ENCODE results near the gene NR4A1. TPM values are rescaled to one million over a fixed set of nuclear protein-coding genes. Genes with fewer than 3 reads are reported as not detected.
A peak's percentile ranks its signal among the peaks of the same experiment; 100 is the strongest.

NR4A1 gene
- total RNA-seq, 1 experiment from 2014 or later: 26.9 TPM

- TF ChIP-seq NR2C2 (CRISPR knock-in tag; IDR thresholded peaks at IDR 0.05) (no peak), ZBTB43 (CRISPR knock-in tag; IDR thresholded peaks at IDR 0.05) (no peak), OVOL2 (CRISPR knock-in tag; IDR thresholded peaks at IDR 0.05; ENCODE audit: borderline replicate concordance) (no peak), SMAD3 (CRISPR knock-in tag; IDR thresholded peaks at IDR 0.05; ENCODE audit: borderline replicate concordance) (no peak), SOX15 (CRISPR knock-in tag; IDR thresholded peaks at IDR 0.05) (no peak), CREB1 (CRISPR knock-in tag; IDR thresholded peaks at IDR 0.05) (no peak), SP1 (CRISPR knock-in tag; conservative IDR thresholded peaks at IDR 0.05) (no peak), HMGXB4 (CRISPR knock-in tag; IDR thresholded peaks at IDR 0.05) (no peak), ZNF138 (CRISPR knock-in tag; conservative IDR thresholded peaks at IDR 0.05) (no peak), EMX1 (CRISPR knock-in tag; IDR thresholded peaks at IDR 0.05) (no peak), ZNF263 (CRISPR knock-in tag; IDR thresholded peaks at IDR 0.05; ENCODE audit: low read depth) (no peak)
- H3K4me1 Mint-ChIP-seq: peaks cover 31% of the 10 kb centered on the region
- H3K27ac Mint-ChIP-seq: no peak overlapping the region
- H3K36me3 Mint-ChIP-seq: no peaks in the 10 kb centered on the region
- no peaks in the 10 kb centered on the region for H3K9me3 Mint-ChIP-seq
- POLR2A ChIA-PET: interaction anchor here (2.7 kb wide), 1 partner anchor 55 kb away, joined by 11 read pairs; no protein-coding TSS in a partner anchor
- ATAC-seq (no peak), DNase-seq (ENCODE audit: low spot score) (no peak)
- H3K4me3 Mint-ChIP-seq: no peak overlapping the region
- peaks cover 32% of the 10 kb centered on the region for H3K27me3 Mint-ChIP-seq (ENCODE audit: low read depth)
- CTCF ChIA-PET: interaction anchor here (3.3 to 21.1 kb wide), 7 partner anchors 12 to 95 kb away, joined by 48 to 1431 read pairs (median 165); partner anchors contain the start of genes ATG101, SMIM41 and TAMALIN
Measured at GRCh38 chr12:52027085-52027843, 24.0 kb upstream of the NR4A1 start.

- peak overlapping the region; percentile 49; the same call in 1 of the 2 replicates for H3K27ac Mint-ChIP-seq
- ATAC-seq (peak; percentile 40), DNase-seq (ENCODE audit: low spot score) (peak; percentile 79)
- H3K4me3 Mint-ChIP-seq: no peak overlapping the region
- peaks cover 34% of the 10 kb centered on the region for H3K27me3 Mint-ChIP-seq (ENCODE audit: low read depth)
- no peaks in the 10 kb centered on the region for H3K36me3 Mint-ChIP-seq
- ChIA-PET POLR2A (interaction anchor here (0.8 to 5.0 kb wide), 5 partner anchors 8 to 50 kb away, joined by 3 to 17 read pairs (median 5); partner anchors contain the start of genes ATG101, NR4A1 and SMIM41), CTCF (interaction anchor here (0.7 to 21.1 kb wide), 10 partner anchors 9 to 117 kb away, joined by 3 to 1431 read pairs (median 6); partner anchors contain the start of genes ATG101, NR4A1, SMIM41 and TAMALIN)
- no peaks in the 10 kb centered on the region for H3K9me3 Mint-ChIP-seq
- peaks cover 30% of the 10 kb centered on the region for H3K4me1 Mint-ChIP-seq
- no peak for TF ChIP-seq FOXJ3 (CRISPR knock-in tag; IDR thresholded peaks at IDR 0.05; ENCODE audit: borderline replicate concordance)
- no peak for TF ChIP-seq E2F5 (CRISPR knock-in tag; IDR thresholded peaks at IDR 0.05)
- no peak for TF ChIP-seq TEAD1 (CRISPR knock-in tag; IDR thresholded peaks at IDR 0.05)
- no peak for TF ChIP-seq ELF4 (CRISPR knock-in tag; IDR thresholded peaks at IDR 0.05; ENCODE audit: low read depth)
- no peak for TF ChIP-seq ZNF121 (CRISPR knock-in tag; IDR thresholded peaks at IDR 0.05)
Measured at GRCh38 chr12:52029685-52030084, 21.6 kb upstream of the NR4A1 start.

- Mint-ChIP-seq H3K27ac (peak overlapping the region; percentile 84), H3K4me1 (peaks cover 29% of the 10 kb centered on the region), H3K36me3 (no peaks in the 10 kb centered on the region), H3K4me3 (peak overlapping the region; percentile 69), H3K9me3 (no peaks in the 10 kb centered on the region), H3K27me3 (ENCODE audit: low read depth) (peaks cover 46% of the 10 kb centered on the region)
- ATAC-seq (no peak), DNase-seq (ENCODE audit: low spot score) (no peak)
- ChIA-PET POLR2A (interaction anchor here (0.6 to 5.0 kb wide), 16 partner anchors 9 to 974 kb away, joined by 3 to 17 read pairs (median 4); partner anchors contain the start of genes ATG101, EIF4B, NR4A1 and SMIM41), CTCF (interaction anchor here (0.7 to 21.1 kb wide), 15 partner anchors 8 to 168 kb away, joined by 3 to 1431 read pairs (median 10); partner anchors contain the start of genes ANKRD33, ATG101, NR4A1 and SMIM41)
- TF ChIP-seq NFE2L1 (CRISPR knock-in tag; IDR thresholded peaks at IDR 0.05): no peak
- TF ChIP-seq E2F4 (CRISPR knock-in tag; IDR thresholded peaks at IDR 0.05; ENCODE audit: borderline replicate concordance, low read depth): no peak
- TF ChIP-seq GRHL2 (CRISPR knock-in tag; IDR thresholded peaks at IDR 0.05; ENCODE audit: insufficient replicate concordance, severe bottlenecking): no peak
- no peak for TF ChIP-seq CBFB (CRISPR knock-in tag; IDR thresholded peaks at IDR 0.05; ENCODE audit: low read depth)
- no peak for TF ChIP-seq ELF4 (CRISPR knock-in tag; IDR thresholded peaks at IDR 0.05; ENCODE audit: low read depth)
- TF ChIP-seq JUN (CRISPR knock-in tag; IDR thresholded peaks at IDR 0.05): no peak
- TF ChIP-seq ATF2 (CRISPR knock-in tag; IDR thresholded peaks at IDR 0.05; ENCODE audit: borderline replicate concordance, low read depth): no peak
- no peak for TF ChIP-seq ZNF263 (CRISPR knock-in tag; IDR thresholded peaks at IDR 0.05; ENCODE audit: low read depth)
- TF ChIP-seq EMX1 (CRISPR knock-in tag; IDR thresholded peaks at IDR 0.05): no peak
Measured at GRCh38 chr12:52032446-52032803, 18.8 kb upstream of the NR4A1 start.
